Measurements from ENCODE around the gene CLIP3.

Gene CLIP3

GRCh38 chr19:35978271-35978670 lies 54.4 kb downstream of the CLIP3 start:
- no peak for ATAC-seq (replicated peaks; ENCODE audit: extremely low read depth, poor library complexity, severe bottlenecking)
- no peak overlapping the region for H3K4me3 Mint-ChIP-seq
- H3K36me3 Mint-ChIP-seq (ENCODE audit: insufficient read depth), result no peaks in the 10 kb centered on the region
- peaks cover 32% of the 10 kb centered on the region for H3K27me3 Mint-ChIP-seq
- no peaks in the 10 kb centered on the region for H3K4me1 Mint-ChIP-seq
- DNase-seq (ENCODE audit: low spot score in 2 of 2), result no peak
- no peaks in the 10 kb centered on the region for H3K9me3 Mint-ChIP-seq
- H3K27ac Mint-ChIP-seq (ENCODE audit: low read depth), result no peak overlapping the region

- Mint-ChIP-seq H3K4me1 (no peaks in the 10 kb centered on the region), H3K27ac (ENCODE audit: low read depth) (no peak overlapping the region), H3K27me3 (peaks cover 30% of the 10 kb centered on the region), H3K4me3 (no peak overlapping the region), H3K36me3 (ENCODE audit: insufficient read depth) (no peaks in the 10 kb centered on the region), H3K9me3 (no peaks in the 10 kb centered on the region)
- no peak for DNase-seq (ENCODE audit: low spot score in 2 of 2)
- no peak for ATAC-seq (replicated peaks; ENCODE audit: extremely low read depth, poor library complexity, severe bottlenecking)
These were observed 55.0 kb downstream of the CLIP3 start for GRCh38 chr19:35977446-35978222.

GRCh38 chr19:35975608-35976214 lies 57.0 kb downstream of the CLIP3 start:
- ATAC-seq (replicated peaks; ENCODE audit: extremely low read depth, poor library complexity, severe bottlenecking) (no peak), DNase-seq (ENCODE audit: low spot score in 2 of 2) (no peak)
- Mint-ChIP-seq H3K36me3 (ENCODE audit: insufficient read depth) (no peaks in the 10 kb centered on the region), H3K4me1 (no peaks in the 10 kb centered on the region), H3K4me3 (no peak overlapping the region), H3K27ac (ENCODE audit: low read depth) (no peak overlapping the region), H3K27me3 (peaks cover 21% of the 10 kb centered on the region), H3K9me3 (no peaks in the 10 kb centered on the region)

GRCh38 chr19:35973487-35973886 lies 59.2 kb downstream of the CLIP3 start:
- Mint-ChIP-seq H3K4me1 (peaks cover 8% of the 10 kb centered on the region), H3K27ac (ENCODE audit: low read depth) (no peak overlapping the region), H3K4me3 (no peak overlapping the region), H3K27me3 (peaks cover 9% of the 10 kb centered on the region), H3K9me3 (no peaks in the 10 kb centered on the region), H3K36me3 (ENCODE audit: insufficient read depth) (no peaks in the 10 kb centered on the region)
- no peak for DNase-seq (ENCODE audit: low spot score in 2 of 2)
- ATAC-seq (replicated peaks; ENCODE audit: extremely low read depth, poor library complexity, severe bottlenecking), result no peak

- H3K36me3 Mint-ChIP-seq (ENCODE audit: insufficient read depth), result no peaks in the 10 kb centered on the region
- peaks cover 29% of the 10 kb centered on the region for H3K4me1 Mint-ChIP-seq
- no peak overlapping the region for H3K27ac Mint-ChIP-seq (ENCODE audit: low read depth)
- no peaks in the 10 kb centered on the region for H3K9me3 Mint-ChIP-seq
- H3K4me3 Mint-ChIP-seq, result no peak overlapping the region
- DNase-seq (ENCODE audit: low spot score in 2 of 2), result no peak
- H3K27me3 Mint-ChIP-seq, result no peaks in the 10 kb centered on the region
- ATAC-seq (replicated peaks; ENCODE audit: extremely low read depth, poor library complexity, severe bottlenecking), result peak; percentile 62
These were observed 65.9 kb downstream of the CLIP3 start for GRCh38 chr19:35966771-35967170.
